Measurements from ENCODE around the gene FAM174C.

The FAM174C gene

GRCh38 chr19:1263188-1263587, 12.1 kb upstream of the FAM174C start:
- DNase-seq = no peak

GRCh38 chr19:1264801-1265614, 10.3 kb upstream of the FAM174C start:
- no peak for DNase-seq

- DNase-seq = peak; percentile 46
Measured at GRCh38 chr19:1265615-1266128, 9.7 kb upstream of the FAM174C start.

GRCh38 chr19:1266129-1266915, 9.0 kb upstream of the FAM174C start:
- DNase-seq = peak; percentile 84

- DNase-seq = peak; percentile 68
Measured at GRCh38 chr19:1266916-1267476, 8.3 kb upstream of the FAM174C start.

GRCh38 chr19:1267477-1268225, 7.7 kb upstream of the FAM174C start:
- no peak for DNase-seq

- no peak for DNase-seq
Measured at GRCh38 chr19:1268226-1269064, 6.9 kb upstream of the FAM174C start.

GRCh38 chr19:1269065-1269477, 6.3 kb upstream of the FAM174C start, which contains the start of gene CIRBP:
CIRBP (plus strand) TSS chr19:1269332; CDS start chr19:1270934, 1,602 bp downstream.
- DNase-seq = peak; percentile 99

GRCh38 chr19:1269478-1270212, 5.7 kb upstream of the FAM174C start:
- DNase-seq = peak; percentile 79

- no peak for DNase-seq
Measured at GRCh38 chr19:1270213-1270853, 5.0 kb upstream of the FAM174C start.

GRCh38 chr19:1270854-1271527, 4.3 kb upstream of the FAM174C start:
- no peak for DNase-seq

GRCh38 chr19:1271528-1272422, 3.6 kb upstream of the FAM174C start:
- DNase-seq = no peak

- DNase-seq = no peak
Measured at GRCh38 chr19:1272423-1273262, 2.7 kb upstream of the FAM174C start.

- no peak for DNase-seq
Measured at GRCh38 chr19:1273263-1274041, 1.9 kb upstream of the FAM174C start.

GRCh38 chr19:1274081-1274851, 1.1 kb upstream of the FAM174C start:
- DNase-seq = no peak

GRCh38 chr19:1274852-1275259, 474 bp upstream of the FAM174C start:
- DNase-seq = no peak
